GM12878 (cell line): ENCODE measurements around the gene CDK2. TPM values are rescaled to one million over a fixed set of nuclear protein-coding genes. Genes with fewer than 3 reads are reported as not detected.
A peak's percentile ranks its signal among the peaks of the same experiment; 100 is the strongest.

ENCODE experiments used
- BACH1 ChIP-seq: fragments of 450-650 bp; IDR thresholded peaks from 2 replicates; pipeline ENCODE4 v1.6.1; 2017; ENCODE audit warnings: mild to moderate bottlenecking, borderline replicate concordance
- CHD2 ChIP-seq: IDR thresholded peaks from 2 replicates; pipeline ENCODE4 v1.6.1; 2011; ENCODE audit warnings: low read depth, low read length, improper control_type of control experiment, borderline replicate concordance
- CREM ChIP-seq: IDR thresholded peaks from 2 replicates; pipeline ENCODE4 v1.6.1; 2014; ENCODE audit warnings: antibody characterized with exemption, low read depth
- DPF2 ChIP-seq: fragments of 450-650 bp; IDR thresholded peaks from 2 replicates; pipeline ENCODE4 v1.6.1; 2017; ENCODE audit warnings: mild to moderate bottlenecking
- EP300 ChIP-seq, 2 experiments: fragments of 150-350 bp in 1 of 2; IDR thresholded peaks; 2 replicates each; pipeline ENCODE4 v1.6.1; 2011 to 2012; ENCODE audit warnings: low read depth in 2 of 2, low read length in 2 of 2, borderline replicate concordance in 1 of 2, improper control_type of control experiment in 1 of 2, inconsistent platforms in 1 of 2; ENCODE audit not compliant: control insufficient read depth in 1 of 2
- GABPA ChIP-seq: IDR thresholded peaks from 2 replicates; pipeline ENCODE4 v1.6.1; 2014; ENCODE audit warnings: antibody characterized with exemption, low read depth, mild to moderate bottlenecking, inconsistent platforms
- MEF2A ChIP-seq: IDR thresholded peaks from 2 replicates; pipeline ENCODE4 v1.6.1; 2011; ENCODE audit warnings: low read depth, mild to moderate bottlenecking, low read length, moderate library complexity; ENCODE audit not compliant: insufficient read depth
- PML ChIP-seq: IDR thresholded peaks from 2 replicates; pipeline ENCODE4 v1.6.1; 2012; ENCODE audit warnings: low read length, inconsistent platforms
- POU2F2 ChIP-seq: IDR thresholded peaks from 3 replicates; pipeline ENCODE4 v1.6.1; 2011; ENCODE audit warnings: low read depth, mild to moderate bottlenecking, low read length, borderline replicate concordance
- SRF ChIP-seq, 2 experiments: IDR thresholded peaks; 2 replicates each; pipeline ENCODE4 v1.6.1; 2011; ENCODE audit warnings: low read depth in 2 of 2, low read length in 2 of 2, mild to moderate bottlenecking in 1 of 2, moderate library complexity in 1 of 2
- STAT3 ChIP-seq: IDR thresholded peaks from 2 replicates; pipeline ENCODE4 v1.6.1; 2011; ENCODE audit warnings: low read depth, low read length, improper control_type of control experiment
- TARDBP ChIP-seq: IDR thresholded peaks from 2 replicates; pipeline ENCODE4 v1.6.1; 2016; ENCODE audit warnings: borderline replicate concordance
- TCF7 ChIP-seq: IDR thresholded peaks from 2 replicates; pipeline ENCODE4 v1.6.1; 2014; ENCODE audit warnings: antibody characterized with exemption, borderline replicate concordance
- polyA plus RNA-seq, 11 experiments: library from polyadenylated mRNA; depleted of rRNA in 4 of 11; unstranded in 6 of 11; stranded (reverse) in 5 of 11; fragments of >200 nt; fragmentation: Nextera tagmentation in 4 of 11; fragmentation: Illumina TruSeq in 1 of 11; extraction: Ambion mirVana in 4 of 11; extraction: Trizol in 1 of 11; gene quantifications; 1 replicate in 1 of 11; 2 replicates in 10 of 11; pipeline versions ENCODE4 v1.2.1 to v1.2.3, GENCODE V29; 2011 to 2016; ENCODE audit warnings: inconsistent platforms in 2 of 11, missing spikeins in 2 of 11, low read depth in 1 of 11
- total RNA-seq, 4 experiments: library from RNA; depleted of rRNA in 3 of 4; stranded (reverse); fragments of >200 nt in 3 of 4; fragmentation: Illumina TruSeq in 1 of 4; extraction: Trizol in 1 of 4; gene quantifications; 2 replicates each; pipeline versions ENCODE4 v1.2.1 to v1.2.3, GENCODE V29; 2013 to 2021
- TF ChIP-seq, protein P1 (sequence below): fragments of 450-650 bp; IDR thresholded peaks from 2 replicates; pipeline ENCODE4 v1.6.1; 2016; ENCODE audit warnings: mild to moderate bottlenecking
- TF ChIP-seq, protein P2 (sequence below): fragments of 450-650 bp; formaldehyde crosslinking; IDR thresholded peaks from 2 replicates; pipeline ENCODE4 v1.5.0; 2022; ENCODE audit warnings: mild to moderate bottlenecking, missing genetic modification characterization
- TF ChIP-seq, protein P3 (sequence below), 3 experiments: IDR thresholded peaks in 2 of 3; conservative IDR thresholded peaks in 1 of 3; 2 replicates each; pipeline ENCODE4 v1.5.1; 2011; ENCODE audit warnings: low read depth in 3 of 3, low read length in 3 of 3, mild to moderate bottlenecking in 3 of 3, control low read depth in 2 of 3, moderate library complexity in 2 of 3, inconsistent platforms in 1 of 3, mixed read lengths in 1 of 3; ENCODE audit not compliant: control insufficient read depth in 2 of 3, insufficient read depth in 1 of 3; ENCODE audit errors: extremely low read depth in 1 of 3
- TF ChIP-seq, protein P4 (sequence below): fragments of 450-650 bp; IDR thresholded peaks from 2 replicates; pipeline ENCODE4 v1.6.1; 2016; ENCODE audit warnings: mild to moderate bottlenecking

CDK2 gene
- total and polyA plus RNA-seq, 10 of the 15 experiments (the other 5 are each of a cell fraction or from before 2014, with no cell fraction given), result 13.1 to 138 (median 82.2) TPM

DNA sequence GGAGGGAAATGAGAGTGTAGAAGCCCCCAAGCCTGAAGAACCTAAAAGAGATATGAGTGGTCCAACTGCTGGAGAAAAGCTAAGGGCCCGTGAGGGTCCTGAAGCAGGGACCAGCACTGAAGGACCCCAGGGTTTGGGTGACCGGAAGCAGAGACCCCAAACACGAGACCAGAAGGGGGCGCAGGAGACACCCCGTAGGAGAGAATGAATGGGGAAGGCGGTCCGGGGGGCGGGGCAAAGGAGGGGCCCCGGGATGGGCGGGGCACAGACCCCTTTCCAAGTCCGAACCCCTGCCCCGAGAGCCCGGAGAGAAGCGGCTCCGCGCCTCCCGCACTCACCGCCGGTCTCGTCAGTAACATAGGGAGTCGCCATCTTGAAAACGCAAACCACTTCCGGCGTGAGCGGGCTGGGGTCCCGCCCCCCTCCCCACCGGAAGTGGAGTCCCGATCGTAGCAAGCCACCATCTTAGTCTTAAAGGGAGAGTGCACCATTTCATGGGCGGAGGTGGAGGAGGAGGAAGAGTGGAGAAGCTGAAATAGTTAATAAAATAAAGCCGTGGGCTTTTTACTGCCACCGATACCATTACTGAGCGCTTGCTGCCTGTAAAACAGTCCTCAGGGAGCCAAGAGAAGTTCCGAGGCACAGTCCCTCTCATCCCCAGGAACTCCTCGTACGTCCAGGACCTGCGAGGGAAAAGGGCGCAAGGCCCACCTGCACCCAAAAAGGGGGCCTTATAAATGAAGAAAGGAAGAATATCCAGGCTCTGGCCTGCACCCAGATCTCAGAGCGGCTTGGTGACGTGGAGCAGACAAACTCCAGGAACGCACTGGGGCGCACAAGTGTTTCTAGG, 39.7 kb upstream of the CDK2 start (continued):
- TF ChIP-seq STAT3 (no peak), MEF2A (no peak), TARDBP (no peak), PML (peak; percentile 68), POU2F2 (0 out of 3 replicates have a peak, but pooled peaks have one; percentile 29), EP300 (IDR thresholded peaks at IDR 0.05; ENCODE audit: borderline replicate concordance in 1 of 2, control insufficient read depth in 1 of 2, low read depth in 2 of 2, low read length in 2 of 2) (peak; percentile 25 to 45; a peak in 1 of 4 replicates), DPF2 (no peak), BACH1 (peak; percentile 52; the same call in 1 of the 2 replicates), CREM (0 out of 2 replicates have a peak, but pooled peaks have one; percentile 11), CHD2 (peak; percentile 65; the same call in 1 of the 2 replicates), SRF (IDR thresholded peaks at IDR 0.05; ENCODE audit: low read depth in 2 of 2, low read length in 2 of 2) (no peak), TCF7 (no peak), GABPA (peak; percentile 90)
- TF ChIP-seq, protein P1, sequence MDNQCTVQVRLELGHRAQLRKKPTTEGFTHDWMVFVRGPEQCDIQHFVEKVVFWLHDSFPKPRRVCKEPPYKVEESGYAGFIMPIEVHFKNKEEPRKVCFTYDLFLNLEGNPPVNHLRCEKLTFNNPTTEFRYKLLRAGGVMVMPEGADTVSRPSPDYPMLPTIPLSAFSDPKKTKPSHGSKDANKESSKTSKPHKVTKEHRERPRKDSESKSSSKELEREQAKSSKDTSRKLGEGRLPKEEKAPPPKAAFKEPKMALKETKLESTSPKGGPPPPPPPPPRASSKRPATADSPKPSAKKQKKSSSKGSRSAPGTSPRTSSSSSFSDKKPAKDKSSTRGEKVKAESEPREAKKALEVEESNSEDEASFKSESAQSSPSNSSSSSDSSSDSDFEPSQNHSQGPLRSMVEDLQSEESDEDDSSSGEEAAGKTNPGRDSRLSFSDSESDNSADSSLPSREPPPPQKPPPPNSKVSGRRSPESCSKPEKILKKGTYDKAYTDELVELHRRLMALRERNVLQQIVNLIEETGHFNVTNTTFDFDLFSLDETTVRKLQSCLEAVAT, result peak; percentile 59; the same call in 1 of the 2 replicates
- TF ChIP-seq, protein P2, sequence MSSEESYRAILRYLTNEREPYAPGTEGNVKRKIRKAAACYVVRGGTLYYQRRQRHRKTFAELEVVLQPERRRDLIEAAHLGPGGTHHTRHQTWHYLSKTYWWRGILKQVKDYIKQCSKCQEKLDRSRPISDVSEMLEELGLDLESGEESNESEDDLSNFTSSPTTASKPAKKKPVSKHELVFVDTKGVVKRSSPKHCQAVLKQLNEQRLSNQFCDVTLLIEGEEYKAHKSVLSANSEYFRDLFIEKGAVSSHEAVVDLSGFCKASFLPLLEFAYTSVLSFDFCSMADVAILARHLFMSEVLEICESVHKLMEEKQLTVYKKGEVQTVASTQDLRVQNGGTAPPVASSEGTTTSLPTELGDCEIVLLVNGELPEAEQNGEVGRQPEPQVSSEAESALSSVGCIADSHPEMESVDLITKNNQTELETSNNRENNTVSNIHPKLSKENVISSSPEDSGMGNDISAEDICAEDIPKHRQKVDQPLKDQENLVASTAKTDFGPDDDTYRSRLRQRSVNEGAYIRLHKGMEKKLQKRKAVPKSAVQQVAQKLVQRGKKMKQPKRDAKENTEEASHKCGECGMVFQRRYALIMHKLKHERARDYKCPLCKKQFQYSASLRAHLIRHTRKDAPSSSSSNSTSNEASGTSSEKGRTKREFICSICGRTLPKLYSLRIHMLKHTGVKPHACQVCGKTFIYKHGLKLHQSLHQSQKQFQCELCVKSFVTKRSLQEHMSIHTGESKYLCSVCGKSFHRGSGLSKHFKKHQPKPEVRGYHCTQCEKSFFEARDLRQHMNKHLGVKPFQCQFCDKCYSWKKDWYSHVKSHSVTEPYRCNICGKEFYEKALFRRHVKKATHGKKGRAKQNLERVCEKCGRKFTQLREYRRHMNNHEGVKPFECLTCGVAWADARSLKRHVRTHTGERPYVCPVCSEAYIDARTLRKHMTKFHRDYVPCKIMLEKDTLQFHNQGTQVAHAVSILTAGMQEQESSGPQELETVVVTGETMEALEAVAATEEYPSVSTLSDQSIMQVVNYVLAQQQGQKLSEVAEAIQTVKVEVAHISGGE (CRISPR knock-in tag), result no peak
- TF ChIP-seq, protein P3, sequence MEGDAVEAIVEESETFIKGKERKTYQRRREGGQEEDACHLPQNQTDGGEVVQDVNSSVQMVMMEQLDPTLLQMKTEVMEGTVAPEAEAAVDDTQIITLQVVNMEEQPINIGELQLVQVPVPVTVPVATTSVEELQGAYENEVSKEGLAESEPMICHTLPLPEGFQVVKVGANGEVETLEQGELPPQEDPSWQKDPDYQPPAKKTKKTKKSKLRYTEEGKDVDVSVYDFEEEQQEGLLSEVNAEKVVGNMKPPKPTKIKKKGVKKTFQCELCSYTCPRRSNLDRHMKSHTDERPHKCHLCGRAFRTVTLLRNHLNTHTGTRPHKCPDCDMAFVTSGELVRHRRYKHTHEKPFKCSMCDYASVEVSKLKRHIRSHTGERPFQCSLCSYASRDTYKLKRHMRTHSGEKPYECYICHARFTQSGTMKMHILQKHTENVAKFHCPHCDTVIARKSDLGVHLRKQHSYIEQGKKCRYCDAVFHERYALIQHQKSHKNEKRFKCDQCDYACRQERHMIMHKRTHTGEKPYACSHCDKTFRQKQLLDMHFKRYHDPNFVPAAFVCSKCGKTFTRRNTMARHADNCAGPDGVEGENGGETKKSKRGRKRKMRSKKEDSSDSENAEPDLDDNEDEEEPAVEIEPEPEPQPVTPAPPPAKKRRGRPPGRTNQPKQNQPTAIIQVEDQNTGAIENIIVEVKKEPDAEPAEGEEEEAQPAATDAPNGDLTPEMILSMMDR (IDR thresholded peaks at IDR 0.05 in 2 of 3, conservative IDR thresholded peaks at IDR 0.05 in 1 of 3; ENCODE audit: control insufficient read depth in 2 of 3, extremely low read depth in 1 of 3, insufficient read depth in 1 of 3, low read depth in 3 of 3, low read length in 3 of 3), result peak; percentile 73 to 79 (median 73)
- TF ChIP-seq, protein P4, sequence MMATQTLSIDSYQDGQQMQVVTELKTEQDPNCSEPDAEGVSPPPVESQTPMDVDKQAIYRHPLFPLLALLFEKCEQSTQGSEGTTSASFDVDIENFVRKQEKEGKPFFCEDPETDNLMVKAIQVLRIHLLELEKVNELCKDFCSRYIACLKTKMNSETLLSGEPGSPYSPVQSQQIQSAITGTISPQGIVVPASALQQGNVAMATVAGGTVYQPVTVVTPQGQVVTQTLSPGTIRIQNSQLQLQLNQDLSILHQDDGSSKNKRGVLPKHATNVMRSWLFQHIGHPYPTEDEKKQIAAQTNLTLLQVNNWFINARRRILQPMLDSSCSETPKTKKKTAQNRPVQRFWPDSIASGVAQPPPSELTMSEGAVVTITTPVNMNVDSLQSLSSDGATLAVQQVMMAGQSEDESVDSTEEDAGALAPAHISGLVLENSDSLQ, result no peak
